Measurements from ENCODE around the gene ADAMTSL5.

ADAMTSL5 gene

DNA sequence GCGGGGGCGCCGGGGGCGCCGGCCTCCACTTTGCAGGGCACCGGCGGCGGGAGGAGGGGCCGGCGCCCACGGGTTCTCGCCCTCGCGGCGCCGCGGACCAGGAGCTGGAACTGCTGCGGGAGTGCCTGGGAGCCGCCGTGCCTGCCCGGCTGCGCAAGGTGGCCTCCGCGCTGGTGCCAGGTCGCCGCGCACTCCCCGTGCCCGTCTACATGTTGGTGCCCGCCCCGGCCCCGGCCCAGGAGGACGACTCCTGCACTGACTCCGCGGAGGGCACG lies 45.7 kb downstream of the ADAMTSL5 start:
- no peak for DNase-seq (ENCODE audit: low read depth)

DNA sequence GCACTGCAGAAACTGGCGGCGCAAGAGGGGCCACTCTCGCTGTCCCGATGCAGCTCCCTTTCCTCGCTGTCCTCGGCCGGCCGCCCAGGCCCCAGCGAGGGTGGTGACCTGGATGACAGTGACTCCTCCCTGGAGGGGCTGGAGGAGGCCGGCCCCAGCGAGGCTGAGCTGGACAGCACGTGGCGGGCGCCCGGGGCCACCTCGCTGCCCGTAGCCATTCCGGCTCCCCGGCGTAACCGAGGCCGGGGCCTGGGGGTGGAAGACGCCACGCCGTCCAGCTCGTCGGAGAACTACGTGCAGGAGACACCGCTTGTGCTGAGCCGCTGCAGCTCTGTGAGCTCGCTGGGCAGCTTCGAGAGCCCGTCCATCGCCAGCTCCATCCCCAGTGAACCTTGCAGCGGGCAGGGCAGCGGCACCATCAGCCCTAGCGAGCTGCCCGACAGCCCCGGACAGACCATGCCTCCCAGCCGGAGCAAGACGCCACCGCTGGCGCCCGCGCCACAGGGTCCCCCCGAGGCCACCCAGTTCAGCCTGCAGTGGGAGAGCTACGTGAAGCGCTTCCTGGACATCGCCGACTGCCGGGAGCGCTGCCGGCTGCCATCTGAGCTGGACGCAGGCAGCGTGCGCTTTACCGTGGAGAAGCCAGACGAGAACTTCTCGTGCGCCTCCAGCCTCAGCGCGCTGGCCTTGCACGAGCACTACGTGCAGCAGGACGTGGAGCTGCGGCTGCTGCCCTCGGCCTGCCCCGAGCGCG lies 46.2 kb downstream of the ADAMTSL5 start:
- DNase-seq (ENCODE audit: low read depth), result no peak

DNA sequence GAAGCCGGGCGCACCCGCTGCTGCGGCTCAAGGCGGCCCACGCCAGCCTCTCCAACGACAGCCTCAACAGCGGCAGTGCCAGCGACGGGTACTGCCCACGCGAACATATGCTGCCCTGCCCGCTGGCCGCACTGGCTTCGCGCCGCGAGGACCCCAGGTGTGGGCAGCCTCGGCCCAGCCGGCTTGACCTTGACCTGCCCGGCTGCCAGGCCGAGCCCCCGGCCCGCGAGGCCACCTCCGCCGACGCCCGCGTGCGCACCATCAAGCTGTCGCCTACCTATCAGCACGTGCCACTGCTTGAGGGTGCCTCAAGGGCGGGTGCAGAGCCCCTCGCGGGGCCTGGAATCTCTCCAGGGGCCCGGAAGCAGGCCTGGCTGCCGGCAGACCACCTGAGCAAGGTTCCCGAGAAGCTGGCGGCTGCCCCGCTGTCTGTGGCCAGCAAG lies 46.8 kb downstream of the ADAMTSL5 start:
- DNase-seq (ENCODE audit: low read depth), result no peak

DNA sequence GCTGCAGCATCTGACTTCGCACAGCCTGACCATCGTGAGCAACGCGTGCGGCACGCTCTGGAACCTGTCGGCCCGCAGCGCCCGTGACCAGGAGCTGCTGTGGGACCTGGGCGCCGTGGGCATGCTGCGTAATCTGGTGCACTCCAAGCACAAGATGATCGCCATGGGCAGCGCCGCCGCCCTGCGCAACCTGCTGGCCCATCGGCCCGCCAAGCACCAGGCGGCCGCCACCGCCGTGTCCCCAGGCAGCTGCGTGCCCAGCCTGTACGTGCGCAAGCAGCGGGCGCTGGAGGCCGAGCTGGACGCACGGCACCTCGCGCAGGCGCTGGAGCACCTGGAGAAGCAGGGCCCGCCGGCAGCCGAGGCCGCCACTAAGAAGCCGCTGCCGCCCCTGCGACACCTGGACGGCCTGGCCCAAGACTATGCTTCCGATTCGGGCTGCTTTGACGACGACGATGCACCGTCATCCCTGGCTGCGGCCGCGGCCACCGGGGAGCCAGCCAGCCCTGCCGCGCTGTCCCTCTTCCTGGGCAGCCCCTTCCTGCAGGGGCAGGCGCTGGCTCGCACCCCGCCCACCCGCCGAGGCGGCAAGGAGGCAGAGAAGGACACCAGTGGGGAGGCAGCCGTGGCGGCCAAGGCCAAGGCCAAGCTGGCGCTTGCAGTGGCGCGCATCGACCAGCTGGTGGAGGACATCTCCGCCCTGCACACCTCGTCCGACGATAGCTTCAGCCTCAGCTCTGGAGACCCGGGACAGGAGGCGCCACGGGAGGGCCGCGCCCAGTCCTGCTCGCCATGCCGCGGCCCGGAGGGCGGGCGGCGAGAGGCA lies 47.4 kb downstream of the ADAMTSL5 start:
- DNase-seq (ENCODE audit: low read depth), result no peak

DNA sequence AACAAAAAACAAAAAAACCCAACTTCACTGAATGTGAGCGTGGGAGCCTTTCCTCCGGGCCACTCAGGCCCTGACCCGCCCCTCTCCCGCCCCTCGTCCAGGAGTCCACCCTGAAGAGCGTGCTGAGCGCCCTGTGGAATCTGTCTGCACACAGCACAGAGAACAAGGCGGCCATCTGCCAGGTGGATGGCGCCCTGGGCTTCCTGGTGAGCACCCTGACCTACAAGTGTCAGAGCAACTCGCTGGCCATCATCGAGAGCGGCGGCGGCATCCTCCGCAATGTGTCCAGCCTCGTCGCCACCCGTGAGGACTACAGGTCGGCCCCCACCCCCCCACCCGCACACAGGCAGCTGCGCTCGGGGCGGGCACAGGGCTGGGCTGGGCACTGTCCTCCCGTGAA lies 51.0 kb downstream of the ADAMTSL5 start:
- DNase-seq (ENCODE audit: low read depth), result no peak

DNA sequence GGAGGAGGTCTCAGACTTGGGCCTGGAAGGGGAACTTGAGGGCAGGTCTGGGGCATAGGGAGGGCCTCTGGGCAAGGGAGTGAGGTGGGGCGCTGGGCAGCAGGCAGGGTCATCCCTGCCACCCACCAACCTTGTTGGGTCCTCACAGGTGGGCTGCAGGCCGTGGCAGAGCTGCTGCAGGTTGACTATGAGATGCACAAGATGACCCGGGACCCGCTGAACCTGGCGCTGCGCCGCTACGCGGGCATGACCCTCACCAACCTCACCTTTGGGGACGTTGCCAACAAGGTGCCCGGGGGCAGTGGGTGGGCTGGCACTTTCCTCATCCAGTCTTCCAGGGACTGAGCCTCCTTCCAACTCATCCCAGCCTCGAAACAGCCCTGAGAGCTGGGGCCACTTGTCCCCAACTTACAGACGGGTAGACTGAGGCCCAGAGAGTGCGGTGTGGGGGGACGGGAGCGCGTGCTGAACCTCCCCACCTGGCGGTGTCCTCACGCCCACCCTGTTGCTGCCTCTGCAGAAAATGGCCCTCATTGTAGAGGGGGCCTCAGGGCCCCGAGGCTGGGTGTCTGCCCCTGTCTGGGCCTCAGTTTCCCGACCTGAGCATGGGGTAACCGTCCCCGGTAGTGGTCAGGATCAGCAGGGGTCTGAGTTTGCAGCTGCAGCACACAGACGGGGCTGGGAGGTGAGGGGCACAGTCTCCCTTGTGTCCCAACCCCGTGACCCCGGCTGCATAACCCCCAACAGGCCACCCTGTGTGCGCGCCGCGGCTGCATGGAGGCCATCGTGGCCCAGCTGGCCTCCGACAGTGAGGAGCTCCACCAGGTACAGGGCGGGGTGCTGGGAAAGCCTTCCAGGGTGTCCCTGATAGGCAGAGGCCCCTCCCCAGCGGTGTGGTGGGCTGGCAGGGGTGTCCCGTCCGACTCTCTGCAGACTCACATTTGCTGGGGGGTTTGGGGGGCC lies 52.5 kb downstream of the ADAMTSL5 start:
- no peak for DNase-seq (ENCODE audit: low read depth)

DNA sequence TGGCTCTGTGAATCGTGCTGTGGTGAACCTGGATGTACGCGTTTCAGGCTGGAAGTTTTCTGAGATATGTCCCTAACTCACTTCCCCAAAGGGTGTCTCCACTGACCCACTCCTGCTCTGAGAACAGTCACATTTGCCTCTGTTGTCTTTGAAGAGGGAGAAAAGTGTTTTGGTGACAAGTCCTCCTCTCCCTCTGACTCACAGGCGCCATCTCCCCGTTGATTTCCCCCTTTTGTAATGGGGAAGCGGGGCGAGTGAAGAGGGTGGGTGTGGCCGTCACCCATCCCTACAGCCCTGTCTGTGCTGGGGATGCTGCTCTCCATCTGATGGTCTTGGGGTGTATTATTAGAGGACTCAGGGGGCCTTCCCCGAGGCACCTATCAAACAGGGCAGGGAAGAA lies 53.3 kb downstream of the ADAMTSL5 start:
- no peak for DNase-seq (ENCODE audit: low read depth)

DNA sequence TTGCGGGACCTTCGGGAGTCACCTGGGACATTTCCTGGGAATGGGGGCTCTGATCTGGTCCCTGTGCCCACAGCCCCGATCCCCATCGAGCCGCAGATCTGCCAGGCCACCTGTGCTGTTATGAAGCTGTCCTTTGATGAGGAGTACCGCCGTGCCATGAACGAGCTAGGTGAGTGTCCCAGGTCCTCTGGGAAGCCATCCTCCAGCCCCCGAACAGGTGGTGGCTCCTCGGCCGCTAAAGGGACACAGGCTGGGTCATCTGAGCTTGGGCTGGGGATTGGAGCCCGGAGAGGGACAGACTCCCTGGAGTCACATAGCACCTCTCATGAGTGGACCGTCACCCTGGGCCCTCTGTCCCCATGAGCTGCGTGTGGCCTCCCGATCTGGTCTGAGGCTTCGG lies 54.9 kb downstream of the ADAMTSL5 start:
- no peak for DNase-seq (ENCODE audit: low read depth)

DNA sequence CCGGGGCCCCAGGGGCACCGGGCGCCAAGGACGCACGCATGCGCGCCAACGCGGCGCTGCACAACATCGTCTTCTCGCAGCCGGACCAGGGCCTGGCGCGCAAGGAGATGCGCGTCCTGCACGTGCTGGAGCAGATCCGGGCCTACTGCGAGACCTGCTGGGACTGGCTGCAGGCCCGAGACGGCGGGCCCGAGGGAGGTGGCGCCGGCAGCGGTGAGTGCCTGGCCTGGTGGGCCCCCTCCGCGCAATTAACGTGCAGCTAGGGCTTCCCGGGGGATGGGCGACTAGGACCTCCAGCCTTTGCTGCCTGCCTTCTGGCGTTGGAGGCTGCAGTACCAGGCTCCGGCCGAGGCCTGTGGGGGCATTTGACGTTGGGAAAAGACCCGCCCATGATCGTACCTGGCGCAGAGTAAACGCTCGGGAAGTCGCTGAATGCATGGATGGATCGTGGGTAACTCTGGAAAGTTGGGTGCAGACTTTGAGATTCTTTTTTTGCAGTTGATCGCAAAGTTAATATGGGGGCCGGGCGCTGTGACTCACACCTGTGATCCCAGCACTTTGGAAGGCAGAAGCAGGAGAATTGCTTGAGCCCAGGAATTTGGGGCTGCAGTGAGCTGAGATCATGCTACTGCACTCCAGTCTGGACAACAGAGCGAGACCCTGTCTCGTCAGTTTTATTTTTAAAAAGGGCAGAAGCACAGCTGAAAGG lies 55.6 kb downstream of the ADAMTSL5 start:
- DNase-seq (ENCODE audit: low read depth), result no peak

DNA sequence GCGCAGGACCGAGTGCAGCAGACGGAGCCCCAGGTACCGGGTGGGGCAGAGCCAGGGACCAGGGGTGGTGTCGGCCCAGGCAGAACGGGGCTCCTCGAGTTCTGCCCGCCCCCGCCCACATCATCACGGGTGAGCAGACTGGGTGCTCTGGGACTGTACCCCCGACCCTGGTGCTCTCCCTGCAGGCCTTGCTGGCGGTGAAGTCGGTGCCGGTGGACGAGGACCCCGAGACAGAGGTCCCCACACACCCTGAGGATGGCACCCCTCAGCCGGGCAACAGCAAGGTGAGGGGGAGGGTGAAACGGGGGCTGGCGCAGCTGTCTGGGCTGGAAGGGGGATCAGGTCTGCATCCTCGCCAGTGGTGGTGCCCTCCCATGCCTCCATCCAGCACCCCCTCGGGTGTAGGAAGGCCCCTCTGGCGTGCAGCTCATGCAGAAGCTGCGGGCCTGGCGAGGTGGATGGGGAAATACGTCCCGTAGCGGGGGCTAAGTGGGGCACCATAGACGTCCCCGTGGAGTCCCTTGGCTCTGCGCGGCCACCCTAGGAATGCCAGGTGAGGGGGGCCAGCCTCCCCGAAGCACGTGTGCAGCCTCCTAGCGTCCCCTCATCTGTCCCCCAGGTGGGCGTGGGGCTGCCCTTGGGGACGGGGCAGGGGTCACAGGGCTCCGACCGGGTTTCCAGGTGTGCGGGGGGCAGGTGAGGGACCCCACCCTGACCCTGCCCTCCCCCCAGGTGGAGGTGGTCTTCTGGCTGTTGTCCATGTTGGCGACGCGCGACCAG lies 56.5 kb downstream of the ADAMTSL5 start:
- no peak for DNase-seq (ENCODE audit: low read depth)

DNA sequence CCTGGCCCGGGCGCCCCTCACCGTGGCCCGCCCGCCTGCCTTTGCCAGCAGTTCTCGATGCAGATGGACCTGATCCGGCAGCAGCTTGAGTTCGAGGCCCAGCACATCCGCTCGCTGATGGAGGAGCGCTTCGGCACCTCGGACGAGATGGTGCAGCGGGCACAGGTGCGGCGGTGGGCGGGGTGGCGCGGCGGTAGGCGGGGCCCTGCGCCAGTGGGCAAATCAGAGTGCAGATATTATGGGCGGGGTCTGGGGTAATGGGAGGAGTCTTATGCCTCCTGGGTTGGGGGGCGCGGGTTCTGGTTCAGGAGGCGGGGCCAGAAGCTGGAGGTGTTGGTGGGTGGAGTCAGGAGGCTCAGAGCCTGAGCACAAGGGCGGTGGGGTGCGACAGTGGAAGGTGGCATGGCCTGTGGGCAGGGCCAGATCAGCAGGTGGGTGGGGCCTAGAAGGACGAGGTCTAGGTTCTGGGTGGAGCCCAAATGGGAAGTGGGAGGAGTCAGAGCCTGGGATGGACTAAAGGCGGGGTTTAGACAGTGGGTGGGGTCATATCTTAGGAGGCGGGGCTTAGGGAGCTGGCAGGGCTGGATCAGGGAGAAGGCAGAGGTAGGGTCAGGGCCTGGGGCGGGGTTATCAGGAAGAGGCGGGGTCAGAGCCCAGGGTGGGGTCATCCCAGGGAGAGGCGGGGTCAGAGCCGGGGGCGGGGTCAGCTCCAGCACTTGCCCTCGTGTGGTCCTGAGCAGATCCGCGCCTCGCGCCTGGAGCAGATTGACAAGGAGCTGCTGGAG lies 57.3 kb downstream of the ADAMTSL5 start:
- DNase-seq (ENCODE audit: low read depth), result no peak
